CD4-positive, alpha-beta T cell treated with Interleukin-15 for 4 hours (primary cell): ENCODE measurements around the gene CORO1A.
A peak's percentile ranks its signal among the peaks of the same experiment; 100 is the strongest.
"Not testable (repeated sequence)": the region's sequence is repeated elsewhere in the genome, so short reads cannot be mapped to it uniquely, and the experiment has no call there.

Experiments
- DNase-seq: peaks from one replicate; pipeline ENCODE4 v3.0.0-alpha.2; 2020; ENCODE audit warnings: low spot score

CORO1A gene

DNA sequence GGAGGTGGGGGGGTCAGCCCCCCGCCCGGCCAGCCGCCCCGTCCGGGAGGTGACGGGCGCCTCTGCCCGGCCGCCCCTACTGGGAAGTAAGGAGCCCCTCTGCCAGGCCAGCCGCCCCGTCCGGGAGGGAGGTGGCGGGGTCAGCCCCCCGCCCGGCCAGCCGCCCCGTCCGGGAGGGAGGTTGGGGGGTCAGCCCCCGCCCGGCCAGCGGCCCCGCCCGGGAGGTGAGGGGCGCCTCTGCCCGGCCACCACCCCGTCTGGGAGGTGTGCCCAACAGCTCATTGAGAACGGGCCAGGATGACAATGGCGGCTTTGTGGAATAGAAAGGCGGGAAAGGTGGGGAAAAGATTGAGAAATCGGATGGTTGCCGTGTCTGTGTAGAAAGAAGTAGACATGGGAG, 13.3 kb upstream of the CORO1A start:
- not testable (repeated sequence) for DNase-seq

DNA sequence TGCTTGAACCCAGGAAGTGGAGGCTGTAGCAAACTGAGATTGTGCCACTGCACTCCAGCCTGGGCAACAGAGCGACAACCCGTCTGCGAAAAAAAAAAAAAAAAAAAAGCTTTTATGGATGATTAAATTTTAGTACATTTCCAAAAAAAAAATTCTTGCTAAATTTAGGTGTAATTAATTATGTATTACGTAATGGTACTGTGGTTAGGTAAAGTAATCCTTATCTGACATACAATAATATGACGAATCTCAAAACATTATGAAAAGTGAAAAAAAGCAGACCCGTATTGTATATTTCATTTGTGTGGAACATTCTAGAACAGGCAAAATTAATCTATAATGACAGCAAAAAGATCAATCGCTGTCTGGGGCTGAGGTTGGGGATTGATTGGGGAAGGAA, 10.3 kb upstream of the CORO1A start:
- DNase-seq = no peak

DNA sequence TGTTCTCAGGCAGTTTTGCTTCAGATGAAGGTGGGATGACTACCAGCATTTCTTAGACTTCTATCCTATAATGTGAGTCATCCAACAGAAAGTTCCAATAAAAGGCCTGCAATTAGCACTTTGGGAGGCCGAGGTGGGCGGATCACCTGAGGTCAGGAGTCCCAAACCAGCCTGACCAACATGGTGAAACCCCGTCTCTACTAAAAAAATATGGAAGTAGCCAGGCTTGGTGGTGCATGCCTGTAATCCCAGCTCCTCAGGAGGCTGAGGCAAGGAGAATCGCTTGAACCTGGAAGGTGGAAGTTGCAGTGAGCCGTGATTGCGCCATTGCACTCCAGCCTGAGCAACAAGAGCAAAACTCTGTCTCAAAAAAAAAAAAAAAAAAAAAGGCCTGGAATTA, 6.5 kb upstream of the CORO1A start:
- not testable (repeated sequence) for DNase-seq

DNA sequence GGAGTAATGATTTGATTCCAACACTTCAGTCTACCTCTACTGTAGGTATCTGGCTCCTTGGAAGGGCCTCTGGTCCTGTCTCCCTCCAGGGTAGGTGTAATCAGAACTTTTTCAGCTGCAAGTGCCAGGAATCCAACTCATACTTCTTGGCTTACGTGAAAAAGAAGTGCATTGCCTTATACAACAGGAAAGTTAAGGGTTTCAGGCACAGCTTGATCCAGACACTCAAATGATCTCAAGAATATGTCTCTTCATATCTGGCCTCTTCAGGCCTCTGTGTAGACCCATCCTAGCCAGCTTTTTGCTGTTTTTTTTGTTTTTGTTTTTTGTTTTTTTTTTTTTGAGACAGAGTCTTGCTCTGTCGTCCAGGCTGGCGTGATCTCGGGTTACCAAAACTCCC, 4.2 kb upstream of the CORO1A start:
- DNase-seq = no peak

DNA sequence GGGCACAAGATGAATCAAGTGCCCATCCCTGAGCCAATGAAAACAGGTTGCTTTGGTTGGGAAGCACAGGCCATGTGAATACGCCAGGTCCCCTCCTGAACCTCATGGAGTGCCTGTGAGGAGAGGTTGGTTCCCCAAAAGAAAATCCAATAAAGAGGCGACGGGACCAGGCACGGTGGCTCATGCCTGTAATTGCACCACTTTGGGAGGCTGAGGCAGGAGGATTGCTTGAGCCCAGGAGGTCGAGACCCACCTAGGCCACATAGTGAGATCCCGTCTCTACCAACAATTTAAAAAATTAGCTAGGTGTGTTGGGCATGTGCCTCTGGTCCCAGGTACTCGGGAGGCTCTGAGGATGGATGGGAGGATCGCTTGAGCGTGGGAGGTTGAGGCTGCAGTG, 3.5 kb upstream of the CORO1A start:
- no peak for DNase-seq

DNA sequence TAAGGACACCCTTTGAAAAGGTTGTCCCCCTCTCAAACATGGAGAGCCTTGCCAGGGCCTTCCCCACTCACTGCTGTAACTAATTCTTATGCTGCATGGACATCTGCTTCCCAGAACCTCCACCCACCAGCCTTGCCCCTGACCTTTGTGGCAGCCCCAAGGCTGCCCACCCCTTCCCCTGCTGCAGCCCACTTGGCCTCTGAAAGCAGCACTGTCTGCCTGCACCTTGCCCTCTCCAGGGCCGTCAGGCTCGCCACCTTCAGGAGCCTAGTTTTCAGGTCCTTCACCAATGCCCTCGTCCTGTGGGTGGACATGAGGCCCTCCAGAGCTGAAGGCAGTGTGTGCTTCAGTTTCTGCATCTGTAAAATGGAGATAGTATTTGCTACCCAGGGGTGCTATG, 2.7 kb upstream of the CORO1A start:
- no peak for DNase-seq

DNA sequence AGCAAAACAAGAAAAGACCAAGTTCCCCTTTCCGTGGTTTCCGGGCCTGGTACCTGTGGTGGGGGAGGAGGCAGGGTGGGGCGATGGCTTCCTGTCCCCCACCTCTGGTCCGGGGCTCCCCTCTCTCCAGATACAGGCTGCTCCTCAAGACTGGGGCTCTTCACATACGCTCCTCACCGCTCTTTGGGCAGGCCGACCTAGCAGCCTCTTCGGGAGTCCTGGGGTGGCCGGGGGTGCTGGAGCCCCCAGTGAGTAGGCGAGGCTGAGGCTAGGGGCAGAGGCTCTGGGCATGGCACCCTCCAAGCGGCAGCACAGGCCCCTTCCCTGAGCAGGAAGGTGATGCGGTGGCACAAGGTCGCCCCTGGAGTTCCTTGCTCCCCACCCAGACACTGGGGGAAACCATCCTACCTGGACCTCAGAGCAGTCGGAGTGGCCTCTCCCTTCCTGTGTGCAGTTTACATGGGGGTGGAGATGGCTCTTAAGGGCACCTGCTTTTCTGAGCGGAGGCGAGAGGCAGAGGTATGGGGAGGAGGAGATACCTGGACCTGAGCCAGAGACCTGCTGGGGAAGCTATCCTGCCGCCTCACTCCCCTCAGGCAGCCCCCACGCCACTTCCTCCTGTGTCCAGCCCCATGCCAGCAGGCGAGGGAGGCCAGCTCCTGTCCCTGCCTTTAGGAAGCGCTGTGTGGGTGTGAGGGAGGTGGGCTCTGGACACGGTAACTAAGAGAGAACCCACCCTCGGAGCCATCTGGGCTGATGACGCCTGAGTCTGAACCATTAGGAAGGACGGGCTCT, 891 bp downstream of the CORO1A start:
- peak; percentile 82 for DNase-seq

DNA sequence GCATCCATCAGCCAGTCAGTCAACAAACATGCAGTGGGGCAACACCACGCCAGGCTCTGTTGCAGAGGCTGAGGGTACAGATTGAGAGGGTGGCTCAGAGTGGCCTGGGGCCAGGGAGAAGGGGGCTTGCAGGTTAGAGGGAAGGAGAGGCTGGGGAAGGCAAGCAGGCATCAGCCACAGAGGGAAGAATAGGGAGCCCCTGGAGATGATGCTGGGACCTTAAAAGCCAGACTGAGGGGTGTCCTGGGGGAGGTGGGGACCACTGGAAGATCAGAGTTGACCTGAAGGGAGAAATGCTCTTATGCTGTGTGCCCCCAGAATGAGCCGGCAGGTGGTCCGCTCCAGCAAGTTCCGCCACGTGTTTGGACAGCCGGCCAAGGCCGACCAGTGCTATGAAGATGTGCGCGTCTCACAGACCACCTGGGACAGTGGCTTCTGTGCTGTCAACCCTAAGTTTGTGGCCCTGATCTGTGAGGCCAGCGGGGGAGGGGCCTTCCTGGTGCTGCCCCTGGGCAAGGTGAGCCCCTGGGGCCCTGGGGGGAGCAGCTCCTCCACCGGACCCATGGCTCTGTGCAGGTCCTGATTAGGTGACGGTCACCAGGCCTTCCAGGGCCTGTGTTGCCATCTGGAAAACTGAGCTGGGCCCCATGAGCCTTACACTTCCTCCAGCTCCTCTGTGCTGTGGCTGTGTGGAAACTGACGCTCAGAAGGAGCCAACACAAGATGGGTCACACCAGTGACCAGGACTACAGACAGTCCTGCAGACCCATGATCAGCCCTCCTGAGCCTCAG, 1.7 kb downstream of the CORO1A start:
- peak; percentile 14 for DNase-seq

DNA sequence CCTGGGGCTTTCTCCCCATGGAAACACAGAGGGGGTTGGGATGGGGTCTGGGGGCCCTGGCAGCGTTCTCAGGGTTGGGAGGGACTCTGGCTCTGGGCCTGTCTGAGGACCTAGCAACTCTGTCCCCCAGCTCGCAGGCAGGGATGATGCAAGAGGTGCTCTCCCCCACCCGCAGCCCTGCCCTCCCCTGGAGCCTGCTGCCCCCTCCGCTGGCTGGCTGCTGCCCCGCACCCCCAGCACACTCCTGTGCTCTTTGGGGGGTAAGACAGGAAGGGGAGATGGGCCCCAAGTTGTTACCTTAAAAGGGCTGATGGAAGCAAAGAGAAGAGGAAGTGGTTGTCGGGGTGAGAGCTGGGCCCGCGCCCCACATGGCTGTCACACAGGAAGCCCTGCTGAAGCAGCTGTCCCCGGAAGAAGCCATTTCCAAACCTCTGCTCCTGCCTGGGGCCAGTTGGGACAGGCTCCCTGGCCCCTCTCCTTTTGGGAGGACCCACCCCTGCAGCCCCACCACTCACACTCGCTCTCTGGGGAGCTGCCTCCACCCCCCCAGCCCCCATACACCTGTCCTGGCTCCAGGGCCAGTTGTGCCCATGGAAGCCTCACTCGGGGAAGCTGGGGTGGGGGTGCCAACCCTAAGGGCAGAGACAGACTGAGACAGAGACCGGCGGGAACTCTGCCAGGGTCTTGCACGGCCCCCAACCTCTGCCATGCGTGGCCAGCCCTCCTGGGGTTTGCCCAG, 2.5 kb downstream of the CORO1A start:
- peak; percentile 89 for DNase-seq

DNA sequence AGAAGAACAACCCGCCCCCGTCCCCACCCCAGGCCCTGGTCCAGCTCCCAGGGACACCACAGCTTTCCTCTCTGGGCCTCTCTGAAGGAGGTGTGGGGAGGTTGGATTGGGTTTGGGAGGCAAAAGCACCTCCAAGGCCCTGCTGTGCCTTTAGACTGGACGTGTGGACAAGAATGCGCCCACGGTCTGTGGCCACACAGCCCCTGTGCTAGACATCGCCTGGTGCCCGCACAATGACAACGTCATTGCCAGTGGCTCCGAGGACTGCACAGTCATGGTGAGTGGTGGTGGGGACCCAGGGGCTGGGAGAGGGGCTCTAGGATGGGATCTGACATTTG, 3.0 kb downstream of the CORO1A start:
- no peak for DNase-seq

DNA sequence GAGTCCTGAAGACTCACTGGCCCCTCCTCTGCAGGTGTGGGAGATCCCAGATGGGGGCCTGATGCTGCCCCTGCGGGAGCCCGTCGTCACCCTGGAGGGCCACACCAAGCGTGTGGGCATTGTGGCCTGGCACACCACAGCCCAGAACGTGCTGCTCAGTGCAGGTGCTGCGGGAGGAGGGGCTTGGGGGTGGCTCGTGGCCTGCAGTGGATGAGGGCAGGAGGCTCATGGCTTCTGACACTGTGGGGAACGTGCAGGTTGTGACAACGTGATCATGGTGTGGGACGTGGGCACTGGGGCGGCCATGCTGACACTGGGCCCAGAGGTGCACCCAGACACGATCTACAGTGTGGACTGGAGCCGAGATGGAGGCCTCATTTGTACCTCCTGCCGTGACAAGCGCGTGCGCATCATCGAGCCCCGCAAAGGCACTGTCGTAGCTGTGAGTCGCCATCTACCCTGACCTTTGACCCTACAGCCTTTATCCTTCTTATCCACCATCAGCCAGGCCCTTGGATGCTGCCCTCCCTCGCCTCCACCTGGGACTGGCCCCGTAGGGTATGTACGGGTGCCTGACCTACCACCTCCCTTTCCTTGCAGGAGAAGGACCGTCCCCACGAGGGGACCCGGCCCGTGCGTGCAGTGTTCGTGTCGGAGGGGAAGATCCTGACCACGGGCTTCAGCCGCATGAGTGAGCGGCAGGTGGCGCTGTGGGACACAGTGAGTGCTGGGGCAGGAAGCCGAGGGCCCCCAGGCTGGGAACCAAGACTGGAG, 3.6 kb downstream of the CORO1A start:
- DNase-seq = peak; percentile 89

DNA sequence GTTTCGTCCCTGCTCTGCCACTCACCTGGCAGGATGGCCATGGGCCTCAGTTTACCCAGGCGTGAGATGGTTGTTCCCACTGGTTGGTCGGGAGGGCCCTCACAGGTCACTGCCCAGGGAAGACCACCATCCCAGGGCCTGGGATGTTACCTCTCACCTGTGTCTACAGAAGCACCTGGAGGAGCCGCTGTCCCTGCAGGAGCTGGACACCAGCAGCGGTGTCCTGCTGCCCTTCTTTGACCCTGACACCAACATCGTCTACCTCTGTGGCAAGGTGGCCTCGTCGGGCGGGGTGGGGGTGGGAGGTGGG, 4.1 kb downstream of the CORO1A start:
- no peak for DNase-seq

DNA sequence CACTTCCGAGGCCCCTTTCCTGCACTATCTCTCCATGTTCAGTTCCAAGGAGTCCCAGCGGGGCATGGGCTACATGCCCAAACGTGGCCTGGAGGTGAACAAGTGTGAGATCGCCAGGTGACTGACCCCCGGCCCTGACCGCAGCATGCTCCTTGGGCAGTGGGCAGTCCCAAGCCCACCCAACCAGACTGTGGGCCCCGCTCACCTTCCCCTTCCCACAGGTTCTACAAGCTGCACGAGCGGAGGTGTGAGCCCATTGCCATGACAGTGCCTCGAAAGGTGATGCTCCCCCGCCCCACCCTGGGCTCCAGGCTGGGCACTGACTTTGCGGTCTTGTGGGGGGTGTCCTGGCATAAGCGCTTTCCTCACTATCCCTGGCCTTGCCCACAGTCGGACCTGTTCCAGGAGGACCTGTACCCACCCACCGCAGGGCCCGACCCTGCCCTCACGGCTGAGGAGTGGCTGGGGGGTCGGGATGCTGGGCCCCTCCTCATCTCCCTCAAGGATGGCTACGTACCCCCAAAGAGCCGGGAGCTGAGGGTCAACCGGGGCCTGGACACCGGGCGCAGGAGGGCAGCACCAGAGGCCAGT, 4.7 kb downstream of the CORO1A start:
- no peak for DNase-seq

DNA sequence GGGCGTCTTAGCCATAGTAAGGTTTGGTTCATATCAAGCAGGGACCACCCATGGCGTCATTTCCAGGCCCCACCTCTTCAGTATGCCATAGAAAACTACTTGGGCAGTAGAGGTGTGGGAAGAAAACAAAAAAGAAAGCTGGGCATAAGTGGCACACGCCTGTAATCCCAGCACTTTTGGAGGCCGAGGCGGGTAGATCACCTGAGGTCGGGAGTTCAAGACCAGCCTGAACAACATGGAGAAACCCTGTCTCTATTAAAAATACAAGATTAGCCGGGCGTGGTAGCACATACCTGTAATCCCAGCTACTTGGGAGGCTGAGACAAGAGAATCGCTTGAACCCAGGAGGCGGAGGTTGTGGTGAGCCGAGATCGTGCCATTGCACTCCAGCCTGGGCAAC, 7.8 kb downstream of the CORO1A start:
- not testable (repeated sequence) for DNase-seq

DNA sequence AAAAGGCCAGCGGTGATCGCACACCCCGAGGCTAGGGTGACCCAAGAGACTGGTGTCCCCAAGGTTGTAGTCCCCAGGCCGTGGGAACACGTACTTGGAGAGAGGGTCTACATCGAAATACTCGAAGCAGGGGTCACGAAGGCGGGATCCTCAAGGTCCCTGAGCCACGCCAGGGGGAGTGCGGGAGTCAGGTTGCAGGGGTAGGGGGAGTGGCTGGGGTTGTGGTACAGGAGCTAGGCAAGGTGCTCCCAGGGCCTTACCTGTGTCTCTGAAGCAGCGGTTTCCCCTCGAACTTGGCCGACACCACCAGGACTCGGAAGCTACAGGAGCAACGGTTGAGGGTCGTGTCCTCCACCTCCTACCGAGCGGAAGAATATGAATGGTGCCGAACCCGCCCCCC, 9.7 kb downstream of the CORO1A start:
- not testable (repeated sequence) for DNase-seq

DNA sequence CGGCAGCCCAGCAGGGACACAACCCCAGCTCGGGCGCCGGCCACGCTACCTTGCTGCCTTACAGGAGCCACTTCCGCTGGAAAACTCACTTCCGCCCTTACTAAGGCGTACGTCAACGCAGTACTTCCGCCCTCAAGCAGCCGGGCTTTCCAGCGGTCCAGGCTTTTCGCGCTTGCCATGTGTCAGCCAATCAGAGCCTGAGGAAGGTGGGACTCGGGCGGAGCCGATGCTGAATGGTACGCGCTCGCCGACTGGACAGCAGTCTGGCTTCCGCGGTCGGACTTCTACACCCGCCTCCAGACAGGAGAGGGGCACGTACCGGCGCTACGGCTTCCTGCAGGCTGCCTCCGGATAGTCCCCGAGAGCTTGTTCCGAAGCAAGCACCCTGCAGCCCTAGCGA, 10.2 kb downstream of the CORO1A start, which contains the start of the genes BOLA2B and SLX1A:
Gene BOLA2B (minus strand): TSS at position 52 of the 400 bp plus-strand sequence. CDS start 71 bp downstream, outside the sequence.
Gene SLX1A (plus strand): TSS at position 261 of the 400 bp plus-strand sequence. CDS start 210 bp downstream, outside the sequence.
- DNase-seq = not testable (repeated sequence)

DNA sequence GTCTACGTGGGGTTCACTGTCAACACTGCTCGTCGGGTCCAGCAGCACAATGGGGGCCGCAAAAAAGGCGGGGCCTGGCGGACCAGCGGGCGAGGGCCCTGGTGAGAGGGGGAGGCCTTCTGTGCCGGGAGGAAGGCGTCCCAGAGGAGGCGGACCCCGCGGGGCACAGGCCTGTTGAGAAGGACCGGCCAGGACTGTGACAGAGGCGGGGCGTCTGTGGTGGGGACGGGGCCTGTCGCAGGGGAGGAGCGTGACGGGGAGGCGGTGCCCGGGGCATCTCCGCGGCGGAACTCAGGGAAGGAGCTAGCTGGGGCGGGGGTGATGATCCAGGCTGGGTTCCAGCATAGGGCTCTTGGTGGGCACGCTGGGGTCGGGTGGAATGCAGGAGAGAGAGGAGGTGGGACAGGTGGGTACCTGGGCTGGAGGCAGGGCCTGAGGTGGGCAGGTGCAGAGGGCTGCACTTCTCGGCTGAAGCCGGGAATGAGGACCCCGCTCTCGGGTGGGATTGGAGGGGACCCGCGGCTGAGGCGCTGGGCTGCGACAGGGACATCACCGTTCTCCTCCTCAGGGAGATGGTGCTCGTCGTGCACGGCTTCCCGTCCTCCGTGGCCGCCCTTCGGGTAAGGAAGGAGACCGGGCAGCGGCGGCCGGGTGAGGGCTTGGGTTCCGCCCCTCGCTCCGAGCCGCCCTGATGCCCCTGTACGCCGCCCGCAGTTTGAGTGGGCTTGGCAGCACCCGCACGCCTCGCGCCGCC, 10.9 kb downstream of the CORO1A start:
- not testable (repeated sequence) for DNase-seq

DNA sequence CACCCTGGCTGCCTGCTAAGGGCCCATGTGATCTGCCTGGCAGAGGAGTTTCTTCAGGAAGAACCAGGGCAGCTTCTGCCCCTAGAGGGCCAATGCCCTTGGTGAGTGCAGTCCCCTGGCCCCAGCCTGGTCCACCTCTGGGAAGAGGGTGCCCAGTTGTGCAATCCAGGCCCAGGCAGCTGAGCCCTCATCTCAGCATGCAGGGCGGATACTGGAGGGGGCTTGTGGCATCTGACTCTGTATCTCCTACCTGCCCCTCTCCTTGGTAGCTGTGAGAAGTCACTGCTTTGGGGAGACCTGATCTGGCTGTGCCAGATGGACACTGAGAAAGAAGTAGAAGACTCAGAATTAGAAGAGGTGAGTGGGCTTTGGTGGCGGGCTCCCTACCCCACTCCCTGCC, 13.6 kb downstream of the CORO1A start:
- not testable (repeated sequence) for DNase-seq

DNA sequence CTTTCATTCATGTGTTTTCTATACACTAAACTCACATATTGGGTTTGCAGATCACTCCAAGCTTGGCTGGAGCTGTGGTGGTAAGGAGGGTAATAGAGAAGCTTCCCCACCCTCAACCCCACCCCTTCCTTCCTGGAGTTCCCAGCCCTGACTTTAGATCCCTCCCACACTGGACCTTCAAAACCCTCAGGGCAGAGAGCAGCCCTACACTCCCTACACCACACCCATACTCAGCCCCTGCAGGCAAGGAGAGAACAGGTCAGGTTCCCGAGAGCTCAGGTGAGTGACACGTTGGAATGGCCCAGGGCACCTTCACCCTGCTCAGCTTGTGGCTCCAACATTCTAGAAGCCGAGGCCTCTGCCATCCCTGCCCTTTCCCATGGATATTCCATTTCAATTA, 15.6 kb downstream of the CORO1A start, which contains the start of gene SULT1A3:
Gene SULT1A3 (plus strand): TSS at position 207 of the 400 bp plus-strand sequence. CDS start 1,474 bp downstream, outside the sequence.
- not testable (repeated sequence) for DNase-seq

DNA sequence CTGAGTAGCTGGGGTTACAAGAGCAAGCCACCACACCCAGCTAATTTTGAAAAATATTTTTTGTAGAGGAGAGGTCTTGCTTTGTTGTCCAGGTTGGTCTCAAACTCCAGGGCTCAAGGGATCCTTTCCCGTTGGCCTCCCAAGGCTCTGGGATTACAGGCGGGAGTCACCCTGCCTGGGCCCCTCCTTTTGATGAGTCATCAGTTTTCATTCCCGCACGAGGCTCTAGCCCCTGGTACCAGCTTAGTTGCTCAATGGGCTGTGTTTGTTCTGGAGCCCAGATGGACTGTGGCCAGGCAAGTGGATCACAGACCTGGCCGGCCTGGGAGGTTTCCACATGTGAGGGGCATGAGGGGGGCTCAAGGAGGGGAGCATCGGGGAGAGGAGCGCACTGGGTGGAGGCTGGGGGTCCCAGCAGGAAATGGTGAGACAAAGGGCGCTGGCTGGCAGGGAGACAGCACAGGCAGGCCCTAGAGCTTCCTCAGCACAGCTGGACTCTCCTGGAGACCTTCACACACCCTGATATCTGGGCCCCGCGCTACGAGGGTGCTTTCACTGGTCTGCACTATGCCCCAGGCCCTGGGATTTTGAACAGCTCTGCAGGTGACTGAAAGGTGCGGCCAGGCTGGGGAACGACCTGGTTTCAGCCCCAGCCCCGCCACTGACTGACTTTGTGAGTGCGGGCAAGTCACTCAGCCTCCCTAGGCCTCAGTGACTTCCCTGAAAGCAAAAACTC, 16.4 kb downstream of the CORO1A start:
- DNase-seq = not testable (repeated sequence)
